GM20000 (cell line): Measurements from ENCODE around the gene KLF13.

Experiments
- DNase-seq: peaks from one replicate; pipeline ENCODE4 v3.0.0; 2012; ENCODE audit warnings: low spot score
- TF ChIP-seq, protein P1 (sequence below): IDR thresholded peaks from 2 replicates; pipeline ENCODE4 v1.5.1; 2012; ENCODE audit warnings: mild to moderate bottlenecking, control low read depth; ENCODE audit errors: extremely low read depth, missing control alignments

KLF13 gene

DNA sequence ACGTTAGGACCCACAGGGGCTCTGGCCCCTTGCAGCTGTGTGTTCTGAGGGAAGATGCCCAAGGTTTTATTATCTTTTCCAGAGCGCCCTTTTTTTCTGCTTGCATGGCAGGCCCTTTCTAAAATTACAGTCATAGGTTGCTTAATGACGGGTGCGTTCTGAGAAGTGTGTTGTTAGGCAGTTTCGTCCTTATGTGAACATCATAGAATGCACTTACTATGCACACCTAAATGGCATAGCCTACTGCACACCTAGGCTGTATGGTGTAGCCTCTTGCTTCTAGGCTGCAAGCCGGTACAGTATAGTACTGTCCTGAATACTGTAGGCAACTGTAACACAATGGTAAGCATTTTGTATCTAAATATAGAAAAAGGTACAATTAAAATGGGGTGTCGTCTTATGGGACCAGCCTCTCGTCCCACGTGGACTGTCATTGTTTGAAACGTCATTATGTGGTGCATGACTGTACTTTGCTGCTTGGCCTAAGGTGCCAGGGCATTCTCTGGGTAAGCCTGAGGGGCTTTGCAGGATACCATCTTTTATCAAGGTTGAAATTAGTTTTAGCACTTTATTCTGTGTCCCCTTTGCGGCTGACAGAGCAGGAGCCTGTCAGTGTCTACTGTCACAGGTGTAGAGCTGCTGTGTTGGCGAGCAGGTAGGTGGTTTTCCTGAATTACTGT lies 10.9 kb downstream of the KLF13 start:
- DNase-seq, result no peak
- TF ChIP-seq, protein P1, sequence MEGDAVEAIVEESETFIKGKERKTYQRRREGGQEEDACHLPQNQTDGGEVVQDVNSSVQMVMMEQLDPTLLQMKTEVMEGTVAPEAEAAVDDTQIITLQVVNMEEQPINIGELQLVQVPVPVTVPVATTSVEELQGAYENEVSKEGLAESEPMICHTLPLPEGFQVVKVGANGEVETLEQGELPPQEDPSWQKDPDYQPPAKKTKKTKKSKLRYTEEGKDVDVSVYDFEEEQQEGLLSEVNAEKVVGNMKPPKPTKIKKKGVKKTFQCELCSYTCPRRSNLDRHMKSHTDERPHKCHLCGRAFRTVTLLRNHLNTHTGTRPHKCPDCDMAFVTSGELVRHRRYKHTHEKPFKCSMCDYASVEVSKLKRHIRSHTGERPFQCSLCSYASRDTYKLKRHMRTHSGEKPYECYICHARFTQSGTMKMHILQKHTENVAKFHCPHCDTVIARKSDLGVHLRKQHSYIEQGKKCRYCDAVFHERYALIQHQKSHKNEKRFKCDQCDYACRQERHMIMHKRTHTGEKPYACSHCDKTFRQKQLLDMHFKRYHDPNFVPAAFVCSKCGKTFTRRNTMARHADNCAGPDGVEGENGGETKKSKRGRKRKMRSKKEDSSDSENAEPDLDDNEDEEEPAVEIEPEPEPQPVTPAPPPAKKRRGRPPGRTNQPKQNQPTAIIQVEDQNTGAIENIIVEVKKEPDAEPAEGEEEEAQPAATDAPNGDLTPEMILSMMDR, result no peak

DNA sequence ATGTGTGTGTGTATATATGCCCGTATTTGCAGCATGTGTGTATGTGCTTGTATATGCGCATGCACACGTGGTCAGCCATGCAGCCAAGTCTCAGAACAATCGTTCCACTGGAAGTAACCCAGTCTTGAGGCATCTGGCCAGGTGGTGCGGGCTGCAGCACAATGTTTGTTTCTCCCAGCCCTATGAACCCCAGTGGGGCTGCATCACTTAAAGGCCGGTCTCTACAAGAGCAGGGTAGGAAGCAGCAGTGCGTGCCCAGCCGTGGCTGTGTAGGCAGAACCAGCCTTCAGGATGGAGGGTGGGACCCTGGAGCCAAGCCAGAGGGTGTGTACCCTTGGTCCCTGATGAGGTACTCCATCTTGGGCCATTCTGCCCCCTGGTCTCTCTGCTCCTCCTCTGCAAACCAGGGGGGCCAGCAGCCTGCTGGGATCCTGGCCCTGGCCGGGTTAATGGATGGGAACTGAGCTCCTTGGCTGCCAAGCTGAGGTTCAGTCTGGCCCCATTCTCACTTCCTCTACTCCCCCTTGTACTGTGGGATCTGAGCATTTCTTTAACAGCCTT lies 11.8 kb downstream of the KLF13 start:
- TF ChIP-seq, protein P1, result no peak
- DNase-seq, result no peak

DNA sequence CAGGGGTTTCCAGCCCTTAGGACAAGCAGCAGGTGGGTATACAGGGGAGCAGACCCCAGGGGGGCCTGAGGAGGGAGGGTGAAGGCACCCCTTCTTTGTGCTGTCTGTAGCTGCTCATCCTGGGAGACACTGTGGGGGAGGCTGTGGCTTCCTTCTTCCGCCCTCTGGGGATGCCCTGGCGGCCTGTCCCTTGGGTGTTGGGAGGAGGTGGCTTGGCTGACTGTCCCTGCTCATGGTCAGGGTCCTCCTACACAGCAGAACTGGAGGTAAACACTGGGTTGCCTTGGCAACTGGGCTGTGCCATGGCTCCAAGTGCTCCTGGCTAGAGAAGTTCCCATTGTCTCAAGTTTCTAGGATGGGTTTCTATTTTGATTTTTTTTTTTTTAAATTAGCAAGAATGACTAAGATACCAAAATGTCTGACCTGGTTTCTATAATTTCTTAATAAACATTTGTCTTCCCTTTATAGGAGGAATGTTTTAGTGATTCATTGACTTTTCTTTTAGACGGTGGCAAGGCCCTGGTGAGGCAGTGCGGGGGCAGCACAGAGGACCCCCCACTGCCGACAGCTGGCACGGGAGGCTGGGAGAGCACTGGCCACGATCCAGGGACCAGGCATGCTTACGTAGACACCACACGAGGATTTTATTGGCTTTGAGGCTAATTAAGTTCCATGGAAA lies 12.4 kb downstream of the KLF13 start:
- DNase-seq, result peak; percentile 66
- TF ChIP-seq, protein P1, result no peak

DNA sequence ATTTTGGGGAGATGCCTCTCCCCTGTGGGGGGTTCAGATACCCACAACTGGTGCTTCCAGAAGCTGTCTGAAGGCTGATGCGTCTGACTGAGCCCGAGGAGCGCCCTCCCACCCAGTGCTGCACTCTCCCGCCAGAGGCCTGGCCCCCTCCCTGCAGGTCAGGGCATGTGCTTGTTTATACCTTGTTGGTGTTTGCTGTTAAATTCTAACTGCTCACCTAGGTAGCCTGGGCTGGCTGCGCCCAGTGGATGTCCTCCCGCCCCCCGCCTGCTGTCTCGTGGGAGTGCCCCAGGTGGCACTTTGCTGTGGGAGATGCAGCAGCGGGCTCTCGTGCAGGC lies 12.9 kb downstream of the KLF13 start:
- DNase-seq, result no peak
- TF ChIP-seq, protein P1, result no peak

DNA sequence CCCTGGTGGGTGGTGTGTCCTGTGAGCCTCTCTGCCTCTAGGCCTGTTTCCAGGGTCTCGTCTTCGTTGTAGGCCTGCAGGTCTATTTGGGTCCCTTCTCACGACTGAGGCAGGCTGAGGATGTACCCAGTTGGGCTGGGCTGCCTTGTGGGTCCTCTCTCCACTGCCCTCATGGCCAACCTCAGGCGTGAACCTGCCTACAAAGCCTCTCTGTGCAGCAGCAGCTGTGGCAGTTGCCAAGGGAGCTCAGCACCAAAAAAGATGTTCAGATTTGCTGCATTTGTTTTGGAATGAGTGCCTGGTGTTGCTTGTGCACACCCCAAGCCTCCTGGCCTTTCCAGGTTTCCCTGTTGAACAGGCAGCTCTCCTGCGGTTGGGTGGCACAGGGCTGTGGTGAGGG lies 13.4 kb downstream of the KLF13 start:
- DNase-seq, result no peak
- TF ChIP-seq, protein P1, result no peak

DNA sequence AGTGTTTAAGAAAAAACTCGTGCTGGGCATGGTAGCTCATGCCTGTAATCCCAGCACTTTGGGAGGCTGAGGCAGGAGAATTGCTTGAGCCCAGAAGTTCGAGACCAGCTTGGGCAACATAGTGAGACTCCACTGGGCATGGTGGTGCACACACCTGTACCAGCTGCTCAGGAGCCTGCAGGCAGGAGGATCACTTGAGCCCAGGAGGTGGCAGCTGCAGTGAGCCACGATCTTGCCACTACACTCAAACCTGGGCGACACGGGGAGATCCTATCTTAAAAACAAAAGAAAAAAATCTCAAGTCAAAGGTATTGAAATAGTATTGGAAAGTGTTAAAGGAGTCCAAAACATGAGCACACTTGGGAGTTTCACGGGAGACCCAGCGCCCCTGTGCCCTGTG lies 14.0 kb downstream of the KLF13 start:
- no peak for DNase-seq
- TF ChIP-seq, protein P1, result no peak

DNA sequence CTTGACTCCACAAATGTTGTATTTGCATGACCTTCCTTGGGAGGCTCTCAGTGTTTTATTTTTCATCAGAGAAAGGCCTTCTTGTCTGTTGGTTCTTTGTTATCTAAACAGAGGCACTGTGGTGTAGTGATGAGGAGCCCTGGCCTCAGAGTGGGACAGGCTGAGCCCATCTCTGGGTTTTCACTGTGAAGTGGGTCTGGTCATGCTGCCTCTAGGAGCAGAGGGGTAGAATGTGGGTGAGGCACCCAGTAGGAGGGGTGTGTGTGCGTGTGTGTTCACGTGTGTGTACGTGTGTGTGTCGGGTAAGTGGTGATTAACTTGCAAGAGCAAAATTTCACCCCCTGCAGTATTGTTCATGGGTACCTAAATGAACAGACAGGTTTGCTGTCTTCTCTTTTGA lies 14.4 kb downstream of the KLF13 start:
- no peak for DNase-seq
- TF ChIP-seq, protein P1, result no peak
